Panc1 (cell line): ENCODE data around the gene TMEFF1. TPM values are rescaled to one million over a fixed set of nuclear protein-coding genes. Genes with fewer than 3 reads are reported as not detected.
A peak's percentile ranks its signal among the peaks of the same experiment; 100 is the strongest.

Source experiments
- ATAC-seq: fragments of 200-7000 bp; cut with Tn5 transposase; 2 replicates; pipeline ENCODE4 v1.9.1; 2020; ENCODE audit warnings: mild to moderate bottlenecking, moderate library complexity
- BruUV-seq: library from RNA; stranded (reverse); fragments of 400-500 nt; replicated peaks from 2 replicates; lab custom pipeline; 2021; lab: Mats Ljungman, UMichigan
- CTCF ChIA-PET: fragments of 300-600 bp; sonication (Branson Sonifier 250); formaldehyde crosslinking; loops from one replicate; lab custom pipeline; 2022; ENCODE audit warnings: antibody characterized with exemption; lab: Charles Lee
- POLR2A ChIA-PET: fragments of 300-600 bp; sonication (Branson Sonifier 250); formaldehyde crosslinking; loops from one replicate; lab custom pipeline; 2022; ENCODE audit warnings: antibody characterized with exemption; lab: Charles Lee
- DNase-seq: peaks from one replicate; pipeline ENCODE4 v3.0.0-alpha.2; 2010; ENCODE audit warnings: low read depth, low spot score
- H3K27ac ChIP-seq: 2 replicates; pipeline ENCODE4 v1.5.1; 2011; ENCODE audit warnings: mild to moderate bottlenecking, low read length, inconsistent platforms
- H3K27me3 ChIP-seq: fragments of 200-500 bp; sonication (Bioruptor generic); 2 replicates; pipeline ENCODE4 v1.6.0; 2014; ENCODE audit warnings: low read length, inconsistent platforms; ENCODE audit not compliant: control insufficient read depth, insufficient read depth
- H3K36me3 ChIP-seq: fragments of 200-500 bp; sonication (Bioruptor generic); 2 replicates; pipeline ENCODE4 v1.5.1; 2014; ENCODE audit warnings: inconsistent platforms, mild to moderate bottlenecking, low read length, moderate library complexity; ENCODE audit not compliant: control insufficient read depth, insufficient read depth
- H3K4me1 ChIP-seq: 2 replicates; pipeline ENCODE4 v1.5.1; 2011; ENCODE audit warnings: inconsistent platforms, mild to moderate bottlenecking, low read length, moderate library complexity; ENCODE audit not compliant: control insufficient read depth, insufficient read depth
- H3K4me3 ChIP-seq, 2 experiments: 2 replicates each; pipeline ENCODE4 v1.5.1; 2011 to 2012; ENCODE audit warnings: low read depth in 2 of 2, low read length in 2 of 2, mild to moderate bottlenecking in 2 of 2, inconsistent platforms in 1 of 2, moderate library complexity in 1 of 2
- H3K9me3 ChIP-seq: fragments of 200-500 bp; sonication (Bioruptor generic); 2 replicates; pipeline ENCODE4 v1.5.1; 2014; ENCODE audit warnings: low read depth, mild to moderate bottlenecking, inconsistent platforms, low read length, moderate library complexity; ENCODE audit not compliant: control insufficient read depth, insufficient read depth
- POLR2AphosphoS5 ChIP-seq: IDR thresholded peaks from 2 replicates; pipeline ENCODE4 v1.6.1; 2012; ENCODE audit warnings: mild to moderate bottlenecking, low read depth, low read length, moderate library complexity
- SIN3A ChIP-seq: IDR thresholded peaks from 2 replicates; pipeline ENCODE4 v1.6.1; 2012; ENCODE audit warnings: low read depth, mild to moderate bottlenecking, low read length, moderate library complexity, borderline replicate concordance; ENCODE audit not compliant: insufficient read depth
- TCF7L2 ChIP-seq: IDR thresholded peaks from 2 replicates; pipeline ENCODE4 v1.6.1; 2011; ENCODE audit warnings: mild to moderate bottlenecking, low read depth, low read length, inconsistent platforms
- in situ Hi-C: cut with HindIII; loops from 2 replicates; pipeline ENCODE4 v1.10.0; 2016; ENCODE audit warnings: low sequenced_read_pairs, low pct_unique_long_range_greater_than_20kb
- intact Hi-C: fragments of 100-400 bp; cut with micrococcal nuclease; formaldehyde crosslinking; loops from one replicate; pipeline ENCODE4 v1.10.0; 2022; ENCODE audit not compliant: unreplicated experiment
- total RNA-seq: library from RNA; stranded (reverse); gene quantifications from one replicate; pipeline ENCODE4 v1.2.1, GENCODE V29; 2021; ENCODE audit not compliant: unreplicated experiment
- TF ChIP-seq, protein P1 (sequence below): fragments of 450-650 bp; IDR thresholded peaks from 2 replicates; pipeline ENCODE4 v1.5.1; 2017; ENCODE audit warnings: mild to moderate bottlenecking
- TF ChIP-seq, protein P2 (sequence below), 2 experiments: IDR thresholded peaks; 2 replicates each; pipeline ENCODE4 v1.6.1; 2011 to 2012; ENCODE audit warnings: low read depth in 2 of 2, control low read depth in 1 of 2, low read length in 1 of 2, mild to moderate bottlenecking in 1 of 2, moderate library complexity in 1 of 2; ENCODE audit not compliant: insufficient read depth in 1 of 2

Gene TMEFF1
- total RNA-seq, 1 experiment from 2014 or later = 2.2 TPM

DNA sequence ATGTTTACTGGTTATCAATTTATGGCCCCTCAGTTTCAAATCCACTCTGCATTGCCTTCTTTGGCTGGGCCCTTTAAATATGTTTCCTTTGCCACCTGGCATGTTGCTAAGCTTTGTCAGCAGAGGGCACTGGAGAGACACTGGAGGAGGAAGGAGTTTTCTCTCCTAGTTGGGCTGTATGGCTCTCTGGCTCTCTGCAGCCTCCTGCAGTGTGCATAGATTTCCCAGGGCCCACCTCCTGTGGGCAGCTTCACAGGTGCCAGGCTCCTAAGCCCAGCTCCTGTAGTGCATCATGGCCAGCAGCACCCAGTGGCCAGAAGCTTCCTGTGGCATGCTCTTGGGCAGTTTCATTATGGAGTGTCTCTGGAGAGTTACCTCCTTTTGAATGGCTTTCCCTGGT, 128.3 kb downstream of the TMEFF1 start:
- Histone ChIP-seq H3K4me1 (no peaks in the 10 kb centered on the region), H3K27me3 (no peaks in the 10 kb centered on the region), H3K27ac (no peak overlapping the region), H3K9me3 (no peaks in the 10 kb centered on the region), H3K4me3 (no peak overlapping the region), H3K36me3 (no peaks in the 10 kb centered on the region)
- in situ Hi-C loops (no loop called here), intact Hi-C loops (loop anchor here (1.0 to 5.0 kb wide), 3 partner anchors 96 to 710 kb away; no protein-coding TSS in a partner anchor)
- BruUV-seq = no TSS peak
- TF ChIP-seq, protein P1, sequence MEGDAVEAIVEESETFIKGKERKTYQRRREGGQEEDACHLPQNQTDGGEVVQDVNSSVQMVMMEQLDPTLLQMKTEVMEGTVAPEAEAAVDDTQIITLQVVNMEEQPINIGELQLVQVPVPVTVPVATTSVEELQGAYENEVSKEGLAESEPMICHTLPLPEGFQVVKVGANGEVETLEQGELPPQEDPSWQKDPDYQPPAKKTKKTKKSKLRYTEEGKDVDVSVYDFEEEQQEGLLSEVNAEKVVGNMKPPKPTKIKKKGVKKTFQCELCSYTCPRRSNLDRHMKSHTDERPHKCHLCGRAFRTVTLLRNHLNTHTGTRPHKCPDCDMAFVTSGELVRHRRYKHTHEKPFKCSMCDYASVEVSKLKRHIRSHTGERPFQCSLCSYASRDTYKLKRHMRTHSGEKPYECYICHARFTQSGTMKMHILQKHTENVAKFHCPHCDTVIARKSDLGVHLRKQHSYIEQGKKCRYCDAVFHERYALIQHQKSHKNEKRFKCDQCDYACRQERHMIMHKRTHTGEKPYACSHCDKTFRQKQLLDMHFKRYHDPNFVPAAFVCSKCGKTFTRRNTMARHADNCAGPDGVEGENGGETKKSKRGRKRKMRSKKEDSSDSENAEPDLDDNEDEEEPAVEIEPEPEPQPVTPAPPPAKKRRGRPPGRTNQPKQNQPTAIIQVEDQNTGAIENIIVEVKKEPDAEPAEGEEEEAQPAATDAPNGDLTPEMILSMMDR = peak; percentile 80
- TF ChIP-seq, protein P2, sequence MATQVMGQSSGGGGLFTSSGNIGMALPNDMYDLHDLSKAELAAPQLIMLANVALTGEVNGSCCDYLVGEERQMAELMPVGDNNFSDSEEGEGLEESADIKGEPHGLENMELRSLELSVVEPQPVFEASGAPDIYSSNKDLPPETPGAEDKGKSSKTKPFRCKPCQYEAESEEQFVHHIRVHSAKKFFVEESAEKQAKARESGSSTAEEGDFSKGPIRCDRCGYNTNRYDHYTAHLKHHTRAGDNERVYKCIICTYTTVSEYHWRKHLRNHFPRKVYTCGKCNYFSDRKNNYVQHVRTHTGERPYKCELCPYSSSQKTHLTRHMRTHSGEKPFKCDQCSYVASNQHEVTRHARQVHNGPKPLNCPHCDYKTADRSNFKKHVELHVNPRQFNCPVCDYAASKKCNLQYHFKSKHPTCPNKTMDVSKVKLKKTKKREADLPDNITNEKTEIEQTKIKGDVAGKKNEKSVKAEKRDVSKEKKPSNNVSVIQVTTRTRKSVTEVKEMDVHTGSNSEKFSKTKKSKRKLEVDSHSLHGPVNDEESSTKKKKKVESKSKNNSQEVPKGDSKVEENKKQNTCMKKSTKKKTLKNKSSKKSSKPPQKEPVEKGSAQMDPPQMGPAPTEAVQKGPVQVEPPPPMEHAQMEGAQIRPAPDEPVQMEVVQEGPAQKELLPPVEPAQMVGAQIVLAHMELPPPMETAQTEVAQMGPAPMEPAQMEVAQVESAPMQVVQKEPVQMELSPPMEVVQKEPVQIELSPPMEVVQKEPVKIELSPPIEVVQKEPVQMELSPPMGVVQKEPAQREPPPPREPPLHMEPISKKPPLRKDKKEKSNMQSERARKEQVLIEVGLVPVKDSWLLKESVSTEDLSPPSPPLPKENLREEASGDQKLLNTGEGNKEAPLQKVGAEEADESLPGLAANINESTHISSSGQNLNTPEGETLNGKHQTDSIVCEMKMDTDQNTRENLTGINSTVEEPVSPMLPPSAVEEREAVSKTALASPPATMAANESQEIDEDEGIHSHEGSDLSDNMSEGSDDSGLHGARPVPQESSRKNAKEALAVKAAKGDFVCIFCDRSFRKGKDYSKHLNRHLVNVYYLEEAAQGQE (IDR thresholded peaks at IDR 0.05; ENCODE audit: insufficient read depth in 1 of 2, low read depth in 2 of 2, low read length in 1 of 2) = no peak
- POLR2A ChIA-PET = no interaction called here
- peak; percentile 65 for ATAC-seq
- CTCF ChIA-PET = interaction anchor here (0.7 to 2.2 kb wide), 3 partner anchors 187 to 711 kb away, joined by 5 to 23 read pairs (median 6); no protein-coding TSS in a partner anchor
- DNase-seq = no peak

DNA sequence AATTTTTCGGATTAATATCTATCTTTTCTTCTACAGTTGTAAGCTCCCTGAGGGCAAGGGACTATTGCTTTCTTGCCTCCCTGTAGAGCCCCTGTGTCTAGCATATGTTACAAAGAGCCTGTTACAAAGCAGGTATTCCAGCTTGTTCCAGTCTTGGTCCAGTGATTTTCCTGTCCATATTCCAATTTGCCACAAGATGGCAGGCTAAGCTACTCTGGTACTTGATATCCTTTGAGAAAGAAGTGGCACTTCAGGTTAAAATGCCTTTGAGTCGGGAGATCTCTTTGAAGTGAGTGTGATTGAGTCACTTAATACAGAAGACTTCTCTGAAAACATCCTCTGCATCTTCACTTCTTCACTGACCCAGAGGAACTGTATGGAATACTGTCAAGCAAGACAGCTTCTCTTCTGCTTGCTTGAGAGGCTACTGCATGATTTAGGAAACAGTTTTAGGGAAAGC, 129.4 kb downstream of the TMEFF1 start:
- in situ Hi-C loops = no loop called here

More for the DNA sequence above, 129.4 kb downstream of the TMEFF1 start:
- ChIA-PET POLR2A (no interaction called here), CTCF (interaction anchor here (2.2 kb wide), 2 partner anchors 705 to 709 kb away, joined by 6 to 23 read pairs; no protein-coding TSS in a partner anchor)
- Histone ChIP-seq H3K4me3 (no peak overlapping the region), H3K27ac (no peak overlapping the region), H3K4me1 (no peaks in the 10 kb centered on the region), H3K27me3 (no peaks in the 10 kb centered on the region), H3K36me3 (no peaks in the 10 kb centered on the region), H3K9me3 (no peaks in the 10 kb centered on the region)
- ATAC-seq (peak; percentile 55; the same call in 1 of the 2 replicates), DNase-seq (no peak)
- intact Hi-C loops = loop anchor here (5.0 kb wide), 2 partner anchors 95 to 635 kb away; no protein-coding TSS in a partner anchor
- BruUV-seq = no TSS peak
- TF ChIP-seq TCF7L2 (peak; percentile 58; the same call in 1 of the 2 replicates), POLR2AphosphoS5 (no peak), SIN3A (no peak)
- TF ChIP-seq, protein P1 = peak; percentile 72
- TF ChIP-seq, protein P2 (IDR thresholded peaks at IDR 0.05; ENCODE audit: insufficient read depth in 1 of 2, low read depth in 2 of 2, low read length in 1 of 2) = no peak
